Activated CD8-positive, alpha-beta memory T cell treated with anti-CD3 and anti-CD28 coated beads, Interleukin-2, amount 10 ng/mL, durations not matched to agents 7 days and 5 days (primary cell): ENCODE measurements around the gene ATP2A3. TPM values are rescaled to one million over a fixed set of nuclear protein-coding genes. Genes with fewer than 3 reads are reported as not detected.

Source experiments
- ATAC-seq: fragments of 150-1000 bp; cut with Tn5 transposase; one replicate; pipeline ENCODE4 v1.10.0; 2021; ENCODE audit warnings: moderate library complexity
- CTCF ChIA-PET: fragments of 350-600 bp; sonication (Branson Sonifier 250); formaldehyde crosslinking; loops from one replicate; lab custom pipeline; 2021; ENCODE audit warnings: antibody characterized with exemption; lab: Charles Lee
- DNase-seq: peaks from one replicate; pipeline ENCODE4 v3.0.0-alpha.2; 2020
- H3K27ac Mint-ChIP-seq: one replicate; pipeline ENCODE4 v1.8.0; 2021; ENCODE audit warnings: mild to moderate bottlenecking, mixed read lengths
- H3K27me3 Mint-ChIP-seq: one replicate; pipeline ENCODE4 v1.8.0; 2021; ENCODE audit warnings: mixed read lengths
- H3K36me3 Mint-ChIP-seq: one replicate; pipeline ENCODE4 v1.8.0; 2021; ENCODE audit warnings: mild to moderate bottlenecking, mixed read lengths
- H3K4me1 Mint-ChIP-seq: one replicate; pipeline ENCODE4 v1.8.0; 2021; ENCODE audit warnings: mixed read lengths
- H3K4me3 Mint-ChIP-seq: one replicate; pipeline ENCODE4 v1.8.0; 2021; ENCODE audit warnings: mild to moderate bottlenecking, moderate library complexity, mixed read lengths
- H3K9me3 Mint-ChIP-seq: one replicate; pipeline ENCODE4 v1.8.0; 2022; ENCODE audit warnings: low read depth, mixed read lengths
- total RNA-seq, 2 experiments: library from RNA; stranded (reverse); gene quantifications; one replicate each; pipeline ENCODE4 v1.2.3, GENCODE V29; 2021

The ATP2A3 gene
- total RNA-seq, 2 experiments from 2014 or later: 264 to 377 TPM

- no peaks in the 10 kb centered on the region for H3K4me1 Mint-ChIP-seq
- no peak overlapping the region for H3K4me3 Mint-ChIP-seq
- H3K36me3 Mint-ChIP-seq: peaks cover 57% of the 10 kb centered on the region
- CTCF ChIA-PET: no interaction called here
- ATAC-seq (peak; percentile 71), DNase-seq (no peak)
- H3K9me3 Mint-ChIP-seq: no peaks in the 10 kb centered on the region
- H3K27ac Mint-ChIP-seq: no peak overlapping the region
- H3K27me3 Mint-ChIP-seq: no peaks in the 10 kb centered on the region
Observed at GRCh38 chr17:3944485-3945388, 19.5 kb downstream of the ATP2A3 start.

GRCh38 chr17:3943240-3943891, 20.9 kb downstream of the ATP2A3 start:
- Mint-ChIP-seq H3K36me3 (peaks cover 56% of the 10 kb centered on the region), H3K4me3 (no peak overlapping the region)
- CTCF ChIA-PET: no interaction called here

DNA sequence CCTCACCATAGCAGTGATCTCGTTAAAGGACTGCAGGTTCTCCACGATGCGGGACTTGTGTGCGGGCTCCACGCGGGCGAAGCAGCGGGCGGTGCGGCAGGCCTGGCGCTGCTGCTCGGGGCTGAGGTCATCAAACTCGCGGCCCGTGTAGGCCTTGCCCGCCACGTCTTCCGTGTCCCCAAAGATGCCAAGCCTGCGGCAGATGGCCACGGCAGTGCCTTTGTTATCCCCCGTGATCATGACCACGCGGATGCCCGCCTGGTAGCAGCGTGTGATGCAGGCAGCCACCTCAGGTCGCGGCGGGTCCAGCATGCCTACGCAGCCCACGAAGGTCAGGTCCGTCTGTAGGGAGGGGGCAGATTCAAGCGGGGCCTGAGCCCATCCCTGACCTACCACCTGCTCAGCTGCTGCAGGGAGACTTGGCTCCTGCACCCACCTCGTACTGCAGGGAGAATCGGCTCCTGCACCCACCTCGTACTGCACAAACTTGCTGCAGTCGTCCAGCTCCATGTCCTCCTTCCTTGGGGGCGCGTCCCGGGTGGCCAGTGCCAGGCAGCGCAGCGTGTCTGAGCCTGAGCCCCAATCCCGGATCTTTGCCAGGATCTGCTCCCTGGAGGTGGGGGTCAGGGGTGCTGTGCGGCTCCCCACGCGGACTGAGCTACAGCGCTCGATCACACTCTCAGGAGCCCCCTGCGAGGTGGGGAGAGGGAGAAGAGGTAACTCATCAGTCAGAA, 23.1 kb downstream of the ATP2A3 start:
- Mint-ChIP-seq H3K4me3 (no peak overlapping the region), H3K27ac (no peak overlapping the region), H3K27me3 (no peaks in the 10 kb centered on the region), H3K9me3 (no peaks in the 10 kb centered on the region), H3K4me1 (peaks cover 4% of the 10 kb centered on the region), H3K36me3 (peaks cover 66% of the 10 kb centered on the region)
- no peak for ATAC-seq
- CTCF ChIA-PET: no interaction called here
- no peak for DNase-seq

More at GRCh38 chr17:3943240-3943891, 20.9 kb downstream of the ATP2A3 start:
- no peaks in the 10 kb centered on the region for H3K27me3 Mint-ChIP-seq
- no peak for DNase-seq
- H3K9me3 Mint-ChIP-seq: no peaks in the 10 kb centered on the region
- no peak for ATAC-seq
- no peaks in the 10 kb centered on the region for H3K4me1 Mint-ChIP-seq
- no peak overlapping the region for H3K27ac Mint-ChIP-seq

- Mint-ChIP-seq H3K9me3 (no peaks in the 10 kb centered on the region), H3K27me3 (no peaks in the 10 kb centered on the region), H3K4me1 (peaks cover 4% of the 10 kb centered on the region), H3K4me3 (no peak overlapping the region), H3K27ac (no peak overlapping the region), H3K36me3 (peaks cover 59% of the 10 kb centered on the region)
- no peak for ATAC-seq
- CTCF ChIA-PET: interaction anchor here (1.2 kb wide), 1 partner anchor 24 kb away, joined by 6 read pairs; no protein-coding TSS in a partner anchor
- DNase-seq: no peak
Observed at GRCh38 chr17:3937359-3937758, 26.9 kb downstream of the ATP2A3 start.

DNA sequence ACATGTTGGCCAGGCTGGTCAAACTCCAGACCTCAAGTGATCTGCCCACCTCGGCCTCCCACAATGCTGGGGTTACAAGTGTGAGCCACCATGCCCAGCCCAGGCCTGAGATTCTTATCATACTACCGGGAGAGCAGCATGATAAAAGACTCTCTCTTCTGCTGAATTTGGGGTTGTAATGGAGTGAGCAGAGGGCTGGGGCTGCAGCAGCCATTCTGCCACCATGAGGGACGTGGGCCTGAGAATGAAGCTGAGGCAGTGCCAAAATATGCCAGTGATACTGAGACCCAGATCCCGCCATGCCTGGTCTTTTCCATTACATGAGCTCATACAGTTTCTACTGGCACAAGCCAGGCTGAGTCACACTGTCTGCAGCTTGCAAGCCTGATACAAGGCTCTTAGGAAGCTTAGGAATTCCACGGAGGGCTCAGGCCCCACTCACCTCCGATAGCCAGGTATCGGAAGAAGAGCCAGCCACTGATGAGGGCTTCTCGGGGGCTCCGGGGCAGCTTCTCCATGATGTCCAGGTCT, 28.3 kb downstream of the ATP2A3 start:
- peaks cover 61% of the 10 kb centered on the region for H3K36me3 Mint-ChIP-seq
- no peak overlapping the region for H3K4me3 Mint-ChIP-seq
- DNase-seq (no peak), ATAC-seq (no peak)
- no peaks in the 10 kb centered on the region for H3K9me3 Mint-ChIP-seq
- H3K27ac Mint-ChIP-seq: no peak overlapping the region
- CTCF ChIA-PET: interaction anchor here (2.5 to 3.6 kb wide), 2 partner anchors 23 to 26 kb away, joined by 9 to 15 read pairs; no protein-coding TSS in a partner anchor
- peaks cover 4% of the 10 kb centered on the region for H3K4me1 Mint-ChIP-seq
- no peaks in the 10 kb centered on the region for H3K27me3 Mint-ChIP-seq

DNA sequence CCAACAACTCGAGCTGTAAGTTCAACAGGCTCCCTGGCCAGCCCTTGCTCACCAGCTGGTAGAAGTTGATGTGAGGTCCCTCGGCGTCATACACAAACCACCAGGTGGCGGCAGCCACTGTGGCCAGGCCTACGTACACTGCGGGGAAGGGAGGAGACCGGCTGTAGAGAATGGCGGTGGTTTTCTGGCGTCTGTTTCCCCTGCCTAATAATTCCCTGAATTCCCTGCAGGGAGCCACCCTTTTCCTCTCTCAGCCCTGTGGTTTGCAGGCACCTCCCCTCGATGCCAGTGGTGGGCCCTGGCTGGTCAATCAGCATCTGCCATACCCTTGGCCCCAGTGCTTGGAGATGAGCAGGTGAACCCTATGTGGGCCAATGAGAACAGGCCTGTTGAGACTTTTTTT, 29.1 kb downstream of the ATP2A3 start:
- peaks cover 60% of the 10 kb centered on the region for H3K36me3 Mint-ChIP-seq
- H3K27ac Mint-ChIP-seq: no peak overlapping the region
- ATAC-seq (peak; percentile 45), DNase-seq (no peak)
- H3K27me3 Mint-ChIP-seq: no peaks in the 10 kb centered on the region
- no peaks in the 10 kb centered on the region for H3K9me3 Mint-ChIP-seq
- peaks cover 4% of the 10 kb centered on the region for H3K4me1 Mint-ChIP-seq
- H3K4me3 Mint-ChIP-seq: no peak overlapping the region
- CTCF ChIA-PET: interaction anchor here (0.5 to 3.6 kb wide), 4 partner anchors 22 to 69 kb away, joined by 3 to 15 read pairs (median 8); no protein-coding TSS in a partner anchor

GRCh38 chr17:3929764-3930163, 34.5 kb downstream of the ATP2A3 start:
- Mint-ChIP-seq H3K4me1 (no peaks in the 10 kb centered on the region), H3K27me3 (no peaks in the 10 kb centered on the region), H3K36me3 (peaks cover 32% of the 10 kb centered on the region), H3K27ac (no peak overlapping the region), H3K4me3 (no peak overlapping the region), H3K9me3 (no peaks in the 10 kb centered on the region)
- DNase-seq (no peak), ATAC-seq (no peak)
- CTCF ChIA-PET: no interaction called here

DNA sequence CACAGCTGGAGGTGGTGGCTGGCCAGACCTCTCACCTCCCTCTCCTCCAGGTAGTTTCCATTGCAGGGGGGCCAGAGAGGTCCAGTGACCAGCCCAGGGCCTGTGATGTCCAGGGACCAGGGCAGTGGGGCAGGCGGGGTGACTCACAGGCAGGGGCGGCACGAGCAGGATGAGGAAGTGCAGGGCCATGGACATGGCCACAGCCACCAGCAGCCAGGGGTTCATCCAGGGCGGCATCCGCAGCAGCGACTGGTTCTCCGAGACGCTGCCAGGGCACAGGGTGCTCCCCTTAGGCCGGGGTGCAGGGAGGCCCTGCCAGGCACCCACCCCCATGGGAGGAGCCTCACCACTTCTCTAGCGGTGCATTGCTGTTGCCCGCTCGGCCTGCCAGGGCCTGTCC, 35.1 kb downstream of the ATP2A3 start:
- DNase-seq: no peak
- H3K36me3 Mint-ChIP-seq: peaks cover 33% of the 10 kb centered on the region
- H3K9me3 Mint-ChIP-seq: no peaks in the 10 kb centered on the region
- CTCF ChIA-PET: interaction anchor here (0.6 kb wide), 1 partner anchor 19 kb away, joined by 4 read pairs; no protein-coding TSS in a partner anchor
- H3K4me1 Mint-ChIP-seq: no peaks in the 10 kb centered on the region
- no peak overlapping the region for H3K4me3 Mint-ChIP-seq
- no peak overlapping the region for H3K27ac Mint-ChIP-seq
- H3K27me3 Mint-ChIP-seq: no peaks in the 10 kb centered on the region
- no peak for ATAC-seq

GRCh38 chr17:3928406-3928805, 35.8 kb downstream of the ATP2A3 start:
- Mint-ChIP-seq H3K4me3 (no peak overlapping the region), H3K27me3 (no peaks in the 10 kb centered on the region), H3K27ac (no peak overlapping the region), H3K4me1 (no peaks in the 10 kb centered on the region), H3K36me3 (peaks cover 32% of the 10 kb centered on the region), H3K9me3 (no peaks in the 10 kb centered on the region)
- DNase-seq: no peak
- ATAC-seq: no peak
- CTCF ChIA-PET: no interaction called here

DNA sequence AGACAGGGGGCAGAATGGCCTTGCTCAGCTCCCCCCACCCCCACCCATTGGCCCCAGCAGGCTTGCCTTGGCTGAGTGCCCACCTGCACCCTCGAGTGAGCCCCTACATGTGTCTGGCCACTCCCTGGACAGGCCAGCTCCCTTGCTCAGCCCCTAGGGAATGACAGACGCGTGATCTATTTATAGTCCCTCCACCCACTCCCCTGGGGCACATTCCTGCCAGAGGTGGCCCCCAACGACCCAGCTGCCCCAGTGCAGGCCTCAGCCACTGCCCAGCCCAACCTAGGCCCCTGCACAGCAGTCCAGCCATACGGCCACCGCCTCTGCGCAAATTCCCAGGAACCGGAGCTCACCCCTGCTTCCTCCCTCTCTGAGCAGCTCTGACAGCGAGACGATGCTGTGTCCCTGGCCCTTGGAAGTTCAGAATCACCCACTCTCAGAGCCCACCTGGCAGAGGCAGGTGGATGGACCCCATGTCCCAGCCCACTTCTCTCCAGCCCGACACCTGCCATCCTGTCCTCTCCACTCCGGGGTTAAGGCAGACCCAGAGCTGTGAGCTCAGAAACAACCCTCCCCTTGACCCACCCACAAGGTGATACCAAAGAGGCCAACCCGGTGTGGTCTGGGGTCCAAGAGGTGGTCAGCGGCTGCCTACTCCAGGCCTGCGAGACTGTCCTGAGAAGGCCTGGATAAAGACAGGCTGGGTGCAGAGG, 36.5 kb downstream of the ATP2A3 start:
- H3K4me3 Mint-ChIP-seq: no peak overlapping the region
- H3K4me1 Mint-ChIP-seq: no peaks in the 10 kb centered on the region
- no peak overlapping the region for H3K27ac Mint-ChIP-seq
- CTCF ChIA-PET: interaction anchor here (1.3 kb wide), 1 partner anchor 14 kb away, joined by 3 read pairs; no protein-coding TSS in a partner anchor
- ATAC-seq (no peak), DNase-seq (no peak)
- H3K27me3 Mint-ChIP-seq: no peaks in the 10 kb centered on the region
- H3K36me3 Mint-ChIP-seq: peaks cover 31% of the 10 kb centered on the region
- no peaks in the 10 kb centered on the region for H3K9me3 Mint-ChIP-seq

DNA sequence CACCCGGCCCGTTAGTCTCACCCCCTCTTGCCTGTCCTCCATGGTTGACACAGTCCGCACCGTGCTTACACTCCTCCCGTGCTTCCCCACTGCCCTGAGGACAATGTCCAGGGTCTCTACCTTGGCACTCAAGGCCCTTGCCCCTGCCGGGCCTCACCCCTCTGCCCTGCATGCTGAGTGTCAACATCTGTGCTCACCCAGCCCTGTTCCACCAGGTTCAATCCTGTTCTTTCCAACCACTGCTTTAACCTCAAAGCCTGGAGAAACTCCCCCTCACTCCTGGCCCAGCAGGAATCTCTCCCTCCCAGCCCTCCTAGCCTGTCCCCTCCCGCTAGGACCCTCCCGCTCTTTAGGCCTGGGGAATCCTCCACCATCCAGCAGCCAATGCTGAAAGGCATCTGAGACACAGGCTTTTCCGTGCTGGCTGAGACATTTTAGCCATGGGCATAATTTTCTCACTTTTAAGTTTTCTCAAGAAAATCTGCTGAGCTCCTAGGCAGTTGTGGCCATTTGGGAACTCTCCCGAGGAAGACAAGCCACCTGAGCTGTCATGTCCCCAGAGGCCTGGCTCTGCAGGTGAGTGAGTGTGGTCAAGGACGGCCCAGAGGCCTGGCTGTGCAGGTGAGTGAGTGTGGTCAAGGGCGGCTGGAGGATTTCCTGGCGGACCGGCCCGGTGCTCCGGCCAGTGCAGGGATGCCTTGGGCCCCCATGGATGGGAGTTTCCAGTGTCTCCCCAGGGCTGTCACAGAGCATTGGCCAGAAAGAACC, 37.2 kb downstream of the ATP2A3 start:
- ATAC-seq (no peak), DNase-seq (no peak)
- Mint-ChIP-seq H3K36me3 (peaks cover 26% of the 10 kb centered on the region), H3K4me3 (no peak overlapping the region), H3K9me3 (no peaks in the 10 kb centered on the region), H3K27ac (no peak overlapping the region), H3K4me1 (no peaks in the 10 kb centered on the region), H3K27me3 (no peaks in the 10 kb centered on the region)
- CTCF ChIA-PET: interaction anchor here (1.3 kb wide), 1 partner anchor 13 kb away, joined by 3 read pairs; no protein-coding TSS in a partner anchor
